Middle frontal gyrus (tissue), 1 donor: ENCODE results near the gene NIPAL4.
"Not testable (repeated sequence)": the region's sequence is repeated elsewhere in the genome, so short reads cannot be mapped to it uniquely, and the experiment has no call there.

Experiments
- DNase-seq: peaks from one replicate; pipeline ENCODE4 v3.0.0-alpha.2; 2015; ENCODE audit warnings: low spot score; ENCODE audit errors: extremely low spot score

NIPAL4 gene

GRCh38 chr5:157459715-157460599 lies at the start of gene NIPAL4:
Gene NIPAL4 (plus strand): TSS chr5:157460213. CDS start chr5:157460321, 108 bp downstream.
- DNase-seq = no peak

- DNase-seq = no peak
These were observed 44.2 kb upstream of the NIPAL4 start for GRCh38 chr5:157415838-157416237.

- DNase-seq = not testable (repeated sequence)
These were observed 40.5 kb upstream of the NIPAL4 start for GRCh38 chr5:157419521-157419920.

GRCh38 chr5:157429920-157430319 lies 30.1 kb upstream of the NIPAL4 start:
- DNase-seq = not testable (repeated sequence)

- peak; percentile 61 for DNase-seq
These were observed 28.3 kb upstream of the NIPAL4 start for GRCh38 chr5:157431544-157432200.

- DNase-seq = no peak
These were observed 25.9 kb upstream of the NIPAL4 start for GRCh38 chr5:157434096-157434495.

GRCh38 chr5:157443041-157443549 lies 16.9 kb upstream of the NIPAL4 start:
- no peak for DNase-seq

- no peak for DNase-seq
These were observed 15.8 kb upstream of the NIPAL4 start for GRCh38 chr5:157444224-157444623.

- DNase-seq = no peak
These were observed 14.1 kb upstream of the NIPAL4 start for GRCh38 chr5:157445745-157446411.

GRCh38 chr5:157446412-157446935 lies 13.5 kb upstream of the NIPAL4 start:
- DNase-seq = no peak

GRCh38 chr5:157447201-157447637 lies 12.8 kb upstream of the NIPAL4 start:
- DNase-seq = no peak

GRCh38 chr5:157449011-157449723 lies 10.8 kb upstream of the NIPAL4 start:
- DNase-seq = no peak

- DNase-seq = no peak
These were observed 10.0 kb upstream of the NIPAL4 start for GRCh38 chr5:157450024-157450423.

- DNase-seq = no peak
These were observed 8.2 kb upstream of the NIPAL4 start for GRCh38 chr5:157451806-157452205.

GRCh38 chr5:157454273-157454672 lies 5.7 kb upstream of the NIPAL4 start:
- DNase-seq = no peak

GRCh38 chr5:157455057-157455456 lies 5.0 kb upstream of the NIPAL4 start:
- DNase-seq = no peak

- DNase-seq = peak; percentile 65
These were observed 3.7 kb upstream of the NIPAL4 start for GRCh38 chr5:157456301-157456700.

- DNase-seq = no peak
These were observed 2.6 kb upstream of the NIPAL4 start for GRCh38 chr5:157457391-157457790.

GRCh38 chr5:157458835-157459234 lies 1.2 kb upstream of the NIPAL4 start:
- DNase-seq = no peak

GRCh38 chr5:157460921-157461792 lies 1.1 kb downstream of the NIPAL4 start:
- DNase-seq = no peak
